H9 (cell line): ENCODE measurements around the gene FOXO1. TPM values are rescaled to one million over a fixed set of nuclear protein-coding genes. Genes with fewer than 3 reads are reported as not detected.

Source experiments
- DNase-seq: peaks from one replicate; pipeline ENCODE4 v3.0.0-alpha.2; 2017
- H2AFZ ChIP-seq: one replicate; pipeline ENCODE4 v1.6.1; 2013; ENCODE audit warnings: mild to moderate bottlenecking, low read length, control low read depth, moderate library complexity
- H2AK5ac ChIP-seq: 2 replicates; pipeline ENCODE4 v1.6.1; 2013; ENCODE audit warnings: low read length, control low read depth, mixed read lengths; ENCODE audit not compliant: insufficient read length
- H2BK120ac ChIP-seq: one replicate; pipeline ENCODE4 v1.6.1; 2013; ENCODE audit warnings: low read depth, mild to moderate bottlenecking, low read length, control low read depth, inconsistent platforms; ENCODE audit not compliant: poor library complexity, severe bottlenecking
- H2BK12ac ChIP-seq: 2 replicates; pipeline ENCODE4 v1.6.1; 2013; ENCODE audit warnings: low read length, control low read depth, mixed read lengths, low read depth; ENCODE audit not compliant: insufficient read length
- H2BK15ac ChIP-seq: 2 replicates; pipeline ENCODE4 v1.6.1; 2013; ENCODE audit warnings: low read depth, low read length, control low read depth
- H2BK20ac ChIP-seq: one replicate; pipeline ENCODE4 v1.6.1; 2013; ENCODE audit warnings: low read depth, mild to moderate bottlenecking, low read length, control low read depth, inconsistent platforms; ENCODE audit not compliant: poor library complexity, severe bottlenecking
- H2BK5ac ChIP-seq: 2 replicates; pipeline ENCODE4 v1.6.1; 2013; ENCODE audit warnings: low read length, control low read depth, mixed read lengths; ENCODE audit not compliant: insufficient read length
- H3K14ac ChIP-seq: 2 replicates; pipeline ENCODE4 v1.6.1; 2013; ENCODE audit warnings: low read length, control low read depth; ENCODE audit not compliant: insufficient read depth
- H3K18ac ChIP-seq: 2 replicates; pipeline ENCODE4 v1.6.1; 2013; ENCODE audit warnings: low read depth, mild to moderate bottlenecking, mixed read lengths, low read length, control low read depth; ENCODE audit not compliant: insufficient read length
- H3K23ac ChIP-seq: 2 replicates; pipeline ENCODE4 v1.6.1; 2013; ENCODE audit warnings: low read length, control low read depth, mixed read lengths, low read depth; ENCODE audit not compliant: insufficient read length
- H3K23me2 ChIP-seq: 2 replicates; pipeline ENCODE4 v1.6.1; 2013; ENCODE audit warnings: low read depth, mild to moderate bottlenecking, mixed read lengths, low read length, control low read depth; ENCODE audit not compliant: insufficient read length, poor library complexity, severe bottlenecking
- H3K27ac ChIP-seq: 2 replicates; pipeline ENCODE4 v1.5.1; 2013; ENCODE audit warnings: low read length, control low read depth, mixed read lengths, low read depth; ENCODE audit not compliant: insufficient read length
- H3K27me3 ChIP-seq: 2 replicates; pipeline ENCODE4 v1.6.1; 2013; ENCODE audit warnings: low read length, control low read depth, inconsistent platforms; ENCODE audit not compliant: insufficient read depth
- H3K4ac ChIP-seq: 2 replicates; pipeline ENCODE4 v1.6.1; 2013; ENCODE audit warnings: low read depth, mild to moderate bottlenecking, control low read depth, inconsistent platforms, low read length, moderate library complexity
- H3K4me1 ChIP-seq: 2 replicates; pipeline ENCODE4 v1.6.1; 2013; ENCODE audit warnings: low read length, control low read depth, inconsistent platforms; ENCODE audit not compliant: insufficient read depth
- H3K4me2 ChIP-seq: 2 replicates; pipeline ENCODE4 v1.6.1; 2013; ENCODE audit warnings: low read length, control low read depth, mixed read lengths; ENCODE audit not compliant: insufficient read length, insufficient read depth
- H3K56ac ChIP-seq: 2 replicates; pipeline ENCODE4 v1.6.1; 2013; ENCODE audit warnings: low read depth, mild to moderate bottlenecking, mixed read lengths, low read length, control low read depth; ENCODE audit not compliant: insufficient read length
- H3K79me1 ChIP-seq: 2 replicates; pipeline ENCODE4 v1.6.1; 2013; ENCODE audit warnings: low read depth, mild to moderate bottlenecking, moderate library complexity, low read length, control low read depth, inconsistent platforms; ENCODE audit not compliant: insufficient read depth, poor library complexity, severe bottlenecking
- H3K79me2 ChIP-seq: 2 replicates; pipeline ENCODE4 v1.6.1; 2013; ENCODE audit warnings: low read length, control low read depth, inconsistent platforms; ENCODE audit not compliant: insufficient read depth
- H3K9ac ChIP-seq: 2 replicates; pipeline ENCODE4 v1.6.1; 2013; ENCODE audit warnings: low read length, control low read depth, mixed read lengths; ENCODE audit not compliant: insufficient read length; ENCODE audit errors: extremely low read depth
- H3K9me3 ChIP-seq: one replicate; pipeline ENCODE4 v1.6.1; 2013; ENCODE audit warnings: low read depth, low read length, inconsistent platforms; ENCODE audit not compliant: control insufficient read depth
- H3T11ph ChIP-seq: one replicate; pipeline ENCODE4 v1.6.1; 2013; ENCODE audit warnings: mild to moderate bottlenecking, low read length, control low read depth, inconsistent platforms
- H4K20me1 ChIP-seq: one replicate; pipeline ENCODE4 v1.6.1; 2013; ENCODE audit not compliant: control insufficient read depth, insufficient read length, insufficient read depth
- H4K5ac ChIP-seq: 2 replicates; pipeline ENCODE4 v1.6.1; 2013; ENCODE audit warnings: low read depth, mild to moderate bottlenecking, mixed read lengths, low read length, control low read depth; ENCODE audit not compliant: insufficient read length
- H4K8ac ChIP-seq: replicated peaks from 2 replicates; pipeline ENCODE4 v1.6.1; 2013; ENCODE audit warnings: low read length, control low read depth, mixed read lengths, low read depth; ENCODE audit not compliant: insufficient read length
- H4K91ac ChIP-seq: 2 replicates; pipeline ENCODE4 v1.6.1; 2013; ENCODE audit warnings: low read depth, mild to moderate bottlenecking, moderate library complexity, mixed read lengths, low read length, control low read depth; ENCODE audit not compliant: insufficient read length
- H3K27ac Mint-ChIP-seq, 3 experiments: 2 replicates in 2 of 3; 3 replicates in 1 of 3; pipeline ENCODE4 v1.8.0; 2020 to 2021; ENCODE audit warnings: mixed read lengths in 3 of 3, mild to moderate bottlenecking in 1 of 3, moderate library complexity in 1 of 3
- H3K27me3 Mint-ChIP-seq: 2 replicates; pipeline ENCODE4 v1.8.0; 2021; ENCODE audit warnings: low read depth, mild to moderate bottlenecking, moderate library complexity, mixed read lengths
- H3K36me3 Mint-ChIP-seq, 3 experiments: 2 replicates in 2 of 3; 3 replicates in 1 of 3; pipeline ENCODE4 v1.8.0; 2020 to 2021; ENCODE audit warnings: low read depth in 3 of 3, mixed read lengths in 3 of 3; ENCODE audit not compliant: insufficient read depth in 1 of 3
- H3K4me1 Mint-ChIP-seq, 2 experiments: 2 replicates each; pipeline ENCODE4 v1.8.0; 2020; ENCODE audit warnings: mixed read lengths in 2 of 2
- H3K4me3 Mint-ChIP-seq, 2 experiments: 2 replicates in 1 of 2; 3 replicates in 1 of 2; pipeline ENCODE4 v1.8.0; 2020 to 2021; ENCODE audit warnings: mild to moderate bottlenecking in 2 of 2, mixed read lengths in 2 of 2, moderate library complexity in 1 of 2
- H3K9me3 Mint-ChIP-seq, 2 experiments: 2 replicates in 1 of 2; 3 replicates in 1 of 2; pipeline ENCODE4 v1.8.0; 2020; ENCODE audit warnings: mild to moderate bottlenecking in 2 of 2, mixed read lengths in 2 of 2, moderate library complexity in 1 of 2
- CTCF ChIP-seq: fragments of 200-600 bp; sonication (generic); conservative IDR thresholded peaks from 3 replicates; pipeline ENCODE4 v1.8.0; 2021; ENCODE audit warnings: antibody characterized with exemption, mild to moderate bottlenecking
- WGBS: extraction: QIAGEN DNeasy Blood & Tissue Kit; methylation state at CpG from one replicate; pipeline ENCODE4 v1.1.7; 2013; ENCODE audit warnings: missing lambda C conversion rate, low lambda C conversion rate, mixed read lengths; ENCODE audit not compliant: insufficient read length; ENCODE audit errors: extremely low coverage; 5-methylcytosine and 5-hydroxymethylcytosine counted together
- total RNA-seq: library from RNA; stranded (reverse); gene quantifications from 2 replicates; pipeline ENCODE4 v1.2.1, GENCODE V29; 2021

Gene FOXO1
- total RNA-seq, 1 experiment from 2014 or later = 44.6 TPM

GRCh38 chr13:40676007-40676406 is 9.6 kb upstream of the FOXO1 start:
- Histone ChIP-seq H4K5ac (no peak overlapping the region), H2AK5ac (no peak overlapping the region), H3K79me2 (no peaks in the 10 kb centered on the region), H4K8ac (no peak overlapping the region), H3K18ac (no peak overlapping the region), H2BK120ac (no peak overlapping the region), H3K4me2 (no peak overlapping the region), H3K14ac (no peak overlapping the region), H3K9me3 (no peaks in the 10 kb centered on the region), H2BK15ac (no peak overlapping the region), H3K56ac (no peak overlapping the region), H3K4ac (no peak overlapping the region), H4K20me1 (no peaks in the 10 kb centered on the region), H2AFZ (no peak overlapping the region), H3K79me1 (no peaks in the 10 kb centered on the region), H3K23ac (no peak overlapping the region), H3K27me3 (no peaks in the 10 kb centered on the region), H3K27ac (no peak overlapping the region), H2BK5ac (no peak overlapping the region), H3K23me2 (no peaks in the 10 kb centered on the region), H3K4me1 (peaks cover 7% of the 10 kb centered on the region), H2BK12ac (no peak overlapping the region), H3T11ph (no peak overlapping the region), H4K91ac (no peak overlapping the region), H2BK20ac (no peak overlapping the region), H3K9ac (no peak overlapping the region)
- Mint-ChIP-seq H3K4me3 (no peak overlapping the region), H3K27me3 (no peaks in the 10 kb centered on the region), H3K9me3 (no peaks in the 10 kb centered on the region), H3K4me1 (peaks cover 59 to 61% of the 10 kb centered on the region in 2 experiments), H3K27ac (no peak overlapping the region), H3K36me3 (peaks cover 0 to 7% (median 2%) of the 10 kb centered on the region in 3 experiments; a peak in 2 of 7 replicates)
- TF ChIP-seq CTCF = no peak
- WGBS = no CpG with 5 or more reads among the region's 2 CpGs
- no peak for DNase-seq
